H1 (cell line): Measurements from ENCODE around the gene ARID1B. TPM values are rescaled to one million over a fixed set of nuclear protein-coding genes. Genes with fewer than 3 reads are reported as not detected.

Experiments
- CEBPB ChIP-seq: IDR thresholded peaks from 2 replicates; pipeline ENCODE4 v1.6.1; 2012; ENCODE audit warnings: low read depth, low read length
- GABPA ChIP-seq: IDR thresholded peaks from 2 replicates; pipeline ENCODE4 v1.6.1; 2011; ENCODE audit warnings: mild to moderate bottlenecking, low read length, moderate library complexity, borderline replicate concordance; ENCODE audit not compliant: insufficient read depth
- NANOG ChIP-seq: IDR thresholded peaks from 2 replicates; pipeline ENCODE4 v1.6.1; 2011; ENCODE audit warnings: low read length, low read depth, mild to moderate bottlenecking, inconsistent platforms; ENCODE audit not compliant: insufficient read depth, poor library complexity, severe bottlenecking
- polyA plus RNA-seq, 7 experiments: library from polyadenylated mRNA; depleted of rRNA in 3 of 7; stranded (reverse) in 5 of 7; unstranded in 2 of 7; fragments of >200 nt in 5 of 7; fragments of 200-250 nt in 2 of 7; gene quantifications; 1 replicate in 5 of 7; 2 replicates in 1 of 7; 4 replicates in 1 of 7; pipeline versions ENCODE4 v1.2.1 to v1.2.3, GENCODE V29; 2011 to 2013; ENCODE audit warnings: missing spikeins in 2 of 7, mixed read lengths in 2 of 7
- total RNA-seq: library from RNA; stranded (reverse); fragmentation: NEBNext Ultra II Directional; extraction: Animal tissue kit (Norgen Biotek cat#: 25700); gene quantifications from 2 replicates; pipeline ENCODE4 v1.2.1, GENCODE V29; 2021

The ARID1B gene
- total and polyA plus RNA-seq, 2 of the 8 experiments (the other 6 are each of a cell fraction or from before 2014, with no cell fraction given), result 24.3 to 70.3 TPM

DNA sequence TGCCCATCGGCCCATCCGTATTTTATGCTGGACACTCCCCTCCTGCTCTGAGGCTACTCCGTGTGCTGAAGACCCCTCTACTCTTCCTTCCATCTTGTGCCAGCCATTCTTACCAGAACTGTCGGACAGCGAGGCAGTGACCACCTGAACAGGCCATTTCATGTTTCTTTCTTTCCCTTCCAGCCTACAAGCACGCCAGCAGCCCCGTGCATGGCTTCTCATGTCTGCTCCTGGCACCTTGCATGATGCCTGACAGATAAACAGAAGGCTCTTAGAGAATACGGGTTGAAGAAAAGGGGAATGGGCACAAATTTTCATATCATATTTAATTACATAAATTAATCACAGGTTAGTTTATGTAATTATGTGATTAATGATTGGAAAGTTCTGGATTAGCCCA, 95.7 kb downstream of the ARID1B start (continued):
- TF ChIP-seq NANOG (no peak), CEBPB (no peak), GABPA (no peak)
- TF ChIP-seq, all 59 proteins: peak for 0
